GM12875 (cell line): ENCODE data around the gene TTLL8.

Experiments
- H3K4me3 ChIP-seq: one replicate; pipeline ENCODE4 v1.5.1; 2011; ENCODE audit warnings: low read depth, low read length, control low read depth
- CTCF ChIP-seq: IDR thresholded peaks from 2 replicates; pipeline ENCODE4 v1.5.1; 2011; ENCODE audit warnings: low read depth, mild to moderate bottlenecking, control low read depth, inconsistent platforms, low read length, moderate library complexity, borderline replicate concordance; ENCODE audit not compliant: insufficient read depth

TTLL8 gene

GRCh38 chr22:50046481-50047245 lies 11.4 kb downstream of the TTLL8 start:
- no peak overlapping the region for H3K4me3 ChIP-seq
- TF ChIP-seq CTCF: no peak

GRCh38 chr22:50046019-50046415 lies 12.1 kb downstream of the TTLL8 start:
- H3K4me3 ChIP-seq: no peak overlapping the region
- TF ChIP-seq CTCF: no peak

- TF ChIP-seq CTCF: no peak
- H3K4me3 ChIP-seq: no peak overlapping the region
These were observed 12.7 kb downstream of the TTLL8 start for GRCh38 chr22:50045211-50046018.

GRCh38 chr22:50044485-50045118 lies 13.5 kb downstream of the TTLL8 start:
- TF ChIP-seq CTCF: no peak
- H3K4me3 ChIP-seq: no peak overlapping the region

- no peak for TF ChIP-seq CTCF
- no peak overlapping the region for H3K4me3 ChIP-seq
These were observed 16.6 kb downstream of the TTLL8 start for GRCh38 chr22:50041361-50042065.

GRCh38 chr22:50040717-50041116 lies 17.4 kb downstream of the TTLL8 start:
- no peak for TF ChIP-seq CTCF
- no peak overlapping the region for H3K4me3 ChIP-seq
